B cell (primary cell): ENCODE results near the gene PTF1A. TPM values are rescaled to one million over a fixed set of nuclear protein-coding genes. Genes with fewer than 3 reads are reported as not detected.
"Not testable (repeated sequence)": the region's sequence is repeated elsewhere in the genome, so short reads cannot be mapped to it uniquely, and the experiment has no call there.

Source experiments
- ATAC-seq: fragments of 200-7000 bp; cut with Tn5 transposase; one replicate; pipeline ENCODE4 v1.10.0; 2021; ENCODE audit warnings: low read depth, mild to moderate bottlenecking, moderate number of reproducible peaks, moderate library complexity
- CTCF ChIA-PET: fragments of 350-600 bp; sonication (Branson Sonifier 250); formaldehyde crosslinking; loops from one replicate; lab custom pipeline; 2021; ENCODE audit warnings: antibody characterized with exemption, inconsistent platforms; lab: Charles Lee
- POLR2A ChIA-PET: fragments of 350-600 bp; sonication (Branson Sonifier 250); formaldehyde crosslinking; loops from one replicate; lab custom pipeline; 2021; ENCODE audit warnings: antibody characterized with exemption; lab: Charles Lee
- DNase-seq: peaks from one replicate; pipeline ENCODE4 v3.0.0; 2013
- H2AFZ ChIP-seq: 2 replicates; pipeline ENCODE4 v1.6.1; 2012; ENCODE audit warnings: mild to moderate bottlenecking, low read depth, low read length; ENCODE audit not compliant: insufficient read depth, poor library complexity, severe bottlenecking
- H3K27ac ChIP-seq, 2 donors: 1 replicate in 1 of 2; 2 replicates in 1 of 2; pipeline ENCODE4 v1.5.1; 2012 to 2013; ENCODE audit warnings: low read length in 2 of 2, mild to moderate bottlenecking in 2 of 2, moderate library complexity in 1 of 2
- H3K27me3 ChIP-seq, 4 experiments: fragments of 200-600 bp in 1 of 4; sonication (generic) in 1 of 4; replicated peaks in 1 of 4; 1 replicate in 2 of 4; 2 replicates in 2 of 4; pipeline versions ENCODE4 v1.6.1 to v1.7.0; 2013 to 2016; ENCODE audit warnings: low read length in 3 of 4, mild to moderate bottlenecking in 2 of 4, mixed read lengths in 1 of 4, moderate library complexity in 1 of 4; ENCODE audit not compliant: insufficient read depth in 4 of 4, control insufficient read depth in 3 of 4; ENCODE audit errors: control extremely low read depth in 1 of 4
- H3K36me3 ChIP-seq, 2 experiments: replicated peaks in 1 of 2; 1 replicate in 1 of 2; 2 replicates in 1 of 2; pipeline versions ENCODE4 v1.6.1 to v1.7.1; 2013; ENCODE audit warnings: low read length in 1 of 2; ENCODE audit not compliant: insufficient read depth in 2 of 2, control insufficient read depth in 1 of 2; ENCODE audit errors: control extremely low read depth in 1 of 2, extremely low read depth in 1 of 2
- H3K4me1 ChIP-seq, 2 donors: fragments of 200-600 bp in 1 of 2; sonication (generic) in 1 of 2; 1 replicate in 1 of 2; 2 replicates in 1 of 2; pipeline versions ENCODE4 v1.5.1 to v1.6.1; 2013 to 2017; ENCODE audit warnings: low read length in 2 of 2; ENCODE audit not compliant: control insufficient read depth in 2 of 2, insufficient read depth in 2 of 2
- H3K4me2 ChIP-seq: replicated peaks from 2 replicates; pipeline ENCODE3; 2012; ENCODE audit warnings: mild to moderate bottlenecking, low read depth, low read length; ENCODE audit not compliant: poor library complexity, severe bottlenecking
- H3K4me3 ChIP-seq, 5 experiments: fragments of 200-600 bp in 1 of 5; sonication (generic) in 1 of 5; 1 replicate in 3 of 5; 2 replicates in 2 of 5; pipeline versions ENCODE4 v1.5.1 to v1.7.0; 2011 to 2016; ENCODE audit warnings: low read length in 4 of 5, mild to moderate bottlenecking in 4 of 5, low read depth in 2 of 5, control low read depth in 1 of 5, moderate library complexity in 1 of 5; ENCODE audit not compliant: insufficient read depth in 1 of 5; ENCODE audit errors: control extremely low read depth in 1 of 5, extremely low read depth in 1 of 5
- H3K79me2 ChIP-seq: fragments of 200-600 bp; sonication (generic); one replicate; pipeline ENCODE4 v1.6.0; 2016; ENCODE audit warnings: low read length; ENCODE audit not compliant: control insufficient read depth, insufficient read depth
- H3K9ac ChIP-seq: fragments of 200-600 bp; sonication (generic); 2 replicates; pipeline ENCODE4 v1.6.1; 2017; ENCODE audit warnings: mild to moderate bottlenecking, low read length, moderate library complexity
- H3K9me3 ChIP-seq, 3 donors: one replicate each; pipeline versions ENCODE4 v1.6.1 to v1.7.1; 2013; ENCODE audit warnings: low read length in 2 of 3; ENCODE audit not compliant: control insufficient read depth in 2 of 3, insufficient read depth in 1 of 3; ENCODE audit errors: control extremely low read depth in 1 of 3
- H4K20me1 ChIP-seq: 2 replicates; pipeline ENCODE4 v1.6.0; 2012; ENCODE audit warnings: mild to moderate bottlenecking, low read length; ENCODE audit not compliant: insufficient read depth, control insufficient read depth, poor library complexity, severe bottlenecking
- H3K27ac Mint-ChIP-seq: one replicate; pipeline ENCODE4 v1.8.0; 2021; ENCODE audit warnings: mixed read lengths
- H3K27me3 Mint-ChIP-seq: one replicate; pipeline ENCODE4 v1.8.0; 2021; ENCODE audit warnings: mixed read lengths
- H3K4me1 Mint-ChIP-seq: one replicate; pipeline ENCODE4 v1.8.0; 2021; ENCODE audit warnings: mixed read lengths
- H3K4me3 Mint-ChIP-seq: one replicate; pipeline ENCODE4 v1.8.0; 2021; ENCODE audit warnings: mixed read lengths
- H3K9me3 Mint-ChIP-seq: one replicate; pipeline ENCODE4 v1.8.0; 2022; ENCODE audit warnings: mixed read lengths; ENCODE audit not compliant: insufficient read depth
- EZH2 ChIP-seq: IDR thresholded peaks from 2 replicates; pipeline ENCODE4 v1.6.1; 2012; ENCODE audit warnings: borderline replicate concordance, low read depth, mild to moderate bottlenecking, moderate library complexity, low read length; ENCODE audit not compliant: insufficient read depth, poor library complexity, severe bottlenecking
- WGBS: methylation state at CpG from one replicate; pipeline ENCODE4 v1.1.5; 2013; ENCODE audit warnings: missing lambda C conversion rate; ENCODE audit not compliant: insufficient coverage; 5-methylcytosine and 5-hydroxymethylcytosine counted together
- intact Hi-C: fragments of 100-400 bp; cut with micrococcal nuclease; formaldehyde crosslinking; loops from one replicate; pipeline ENCODE4 v1.10.0; 2022
- polyA plus RNA-seq: library from polyadenylated mRNA; depleted of rRNA; stranded (reverse); fragments of >200 nt; gene quantifications from 2 replicates; pipeline ENCODE4 v1.2.3, GENCODE V29; 2012
- small RNA-seq: library from RNA; depleted of rRNA; stranded (forward); fragments of <200 nt; gene quantifications from one replicate; pipeline ENCODE3, GENCODE V24; 2012; ENCODE audit warnings: low replicate concordance, low read depth; ENCODE audit not compliant: insufficient read length
- total RNA-seq, 2 donors: library from RNA; stranded (reverse); fragments of 120-200 nt in 1 of 2; gene quantifications; 1 replicate in 1 of 2; 2 replicates in 1 of 2; pipeline versions ENCODE4 v1.2.3 to v1.2.4, GENCODE V29; 2013 to 2022
- TF ChIP-seq, protein P1 (sequence below): fragments of 200-600 bp; IDR thresholded peaks from one replicate; pipeline ENCODE4 v1.8.0; 2022; ENCODE audit warnings: antibody characterized with exemption, mild to moderate bottlenecking

PTF1A gene
- total and polyA plus RNA-seq, 2 donors (not counting 1 experiment from before 2014, with no cell fraction given), result not detected

DNA sequence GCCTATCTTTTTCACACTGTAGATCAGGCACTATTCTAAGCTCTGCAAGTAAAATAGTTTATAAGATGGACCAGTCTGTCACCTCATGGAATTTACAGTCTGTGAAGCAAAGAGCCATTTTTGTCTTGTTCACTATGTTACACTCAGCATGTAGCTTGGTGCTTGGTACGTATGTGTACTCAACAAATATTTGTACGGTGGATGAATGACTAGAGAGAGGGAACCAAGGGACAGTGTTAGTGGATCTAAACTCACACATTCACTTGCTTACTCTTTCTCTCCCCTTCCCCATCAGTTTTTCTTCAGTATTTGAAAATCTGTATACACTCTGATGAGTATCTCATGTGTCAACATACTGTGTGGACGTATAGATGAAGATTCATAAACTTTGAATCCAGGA, 45.9 kb downstream of the PTF1A start:
- no peak for ATAC-seq
- Histone ChIP-seq H3K4me3 (no peak overlapping the region), H3K27ac (no peak overlapping the region), H3K27me3 (no peaks in the 10 kb centered on the region), H3K4me1 (no peaks in the 10 kb centered on the region), H3K36me3 (no peaks in the 10 kb centered on the region), H3K9ac (no peak overlapping the region), H3K9me3 (peaks cover 0 to 6% (median 0%) of the 10 kb centered on the region in 3 donors), H3K79me2 (no peaks in the 10 kb centered on the region), H2AFZ (no peak overlapping the region), H4K20me1 (no peaks in the 10 kb centered on the region), H3K4me2 (no peak overlapping the region)
- H3K27me3 Mint-ChIP-seq, result peaks cover 4% of the 10 kb centered on the region
- no peak overlapping the region for H3K4me3 Mint-ChIP-seq
- H3K9me3 Mint-ChIP-seq, result peaks cover 2% of the 10 kb centered on the region
- intact Hi-C loops, result no loop called here
- ChIA-PET POLR2A (no interaction called here), CTCF (no interaction called here)
- WGBS, result 78% methylated on average over 1 of the region's 3 CpGs
- no peak overlapping the region for H3K27ac Mint-ChIP-seq
- DNase-seq, result no peak
- no peaks in the 10 kb centered on the region for H3K4me1 Mint-ChIP-seq
- TF ChIP-seq, protein P1, sequence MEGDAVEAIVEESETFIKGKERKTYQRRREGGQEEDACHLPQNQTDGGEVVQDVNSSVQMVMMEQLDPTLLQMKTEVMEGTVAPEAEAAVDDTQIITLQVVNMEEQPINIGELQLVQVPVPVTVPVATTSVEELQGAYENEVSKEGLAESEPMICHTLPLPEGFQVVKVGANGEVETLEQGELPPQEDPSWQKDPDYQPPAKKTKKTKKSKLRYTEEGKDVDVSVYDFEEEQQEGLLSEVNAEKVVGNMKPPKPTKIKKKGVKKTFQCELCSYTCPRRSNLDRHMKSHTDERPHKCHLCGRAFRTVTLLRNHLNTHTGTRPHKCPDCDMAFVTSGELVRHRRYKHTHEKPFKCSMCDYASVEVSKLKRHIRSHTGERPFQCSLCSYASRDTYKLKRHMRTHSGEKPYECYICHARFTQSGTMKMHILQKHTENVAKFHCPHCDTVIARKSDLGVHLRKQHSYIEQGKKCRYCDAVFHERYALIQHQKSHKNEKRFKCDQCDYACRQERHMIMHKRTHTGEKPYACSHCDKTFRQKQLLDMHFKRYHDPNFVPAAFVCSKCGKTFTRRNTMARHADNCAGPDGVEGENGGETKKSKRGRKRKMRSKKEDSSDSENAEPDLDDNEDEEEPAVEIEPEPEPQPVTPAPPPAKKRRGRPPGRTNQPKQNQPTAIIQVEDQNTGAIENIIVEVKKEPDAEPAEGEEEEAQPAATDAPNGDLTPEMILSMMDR, result no peak
- no peak for TF ChIP-seq EZH2

DNA sequence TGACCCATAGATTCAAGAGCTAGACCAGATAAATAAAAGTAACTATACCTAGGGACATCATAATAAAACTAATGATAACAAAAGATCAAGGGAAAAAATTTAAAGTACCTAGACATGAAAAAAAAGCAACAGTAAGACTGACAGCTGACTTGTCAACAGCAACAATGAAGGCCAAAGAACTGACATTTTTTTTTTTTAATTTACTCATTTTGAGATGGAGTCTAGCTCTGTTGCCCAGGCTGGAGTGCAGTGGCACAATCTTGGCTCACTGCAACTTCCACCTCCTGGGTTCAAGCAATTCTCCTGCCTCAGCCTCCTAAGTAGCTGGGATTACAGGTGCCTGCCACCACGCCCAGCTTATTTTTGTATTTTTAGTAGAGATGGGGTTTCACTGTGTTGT, 49.7 kb downstream of the PTF1A start:
- H3K4me1 Mint-ChIP-seq, H3K27me3 Mint-ChIP-seq, H3K9me3 Mint-ChIP-seq, H3K27me3 ChIP-seq, CTCF ChIA-PET, H3K4me3 Mint-ChIP-seq, H3K4me3 ChIP-seq, H3K79me2 ChIP-seq, DNase-seq, intact Hi-C loops, POLR2A ChIA-PET, H3K36me3 ChIP-seq, ATAC-seq, H4K20me1 ChIP-seq, H3K4me2 ChIP-seq, H3K9me3 ChIP-seq, H3K27ac Mint-ChIP-seq, H3K9ac ChIP-seq, H3K4me1 ChIP-seq, H2AFZ ChIP-seq, H3K27ac ChIP-seq: not testable (repeated sequence)
- no CpG with 5 or more reads among the region's 1 CpG for WGBS

Small RNA genes within 50 kb of the gene (small RNA-seq; reads per million reads assigned to genes)
- not detected for gene RF00561

Other genes with a start within 250 kb of the PTF1A start
- 3.0 and 3.5 TPM in 2 replicates for gene MSRB2, start 96.7 kb upstream of the PTF1A start, total RNA-seq
- gene MSRB2, start 96.7 kb upstream of the PTF1A start, polyA plus RNA-seq, result 1.5 and 2.0 TPM in 2 replicates
- not detected in 2 replicates for gene C10orf67, start 152.5 kb downstream of the PTF1A start, total RNA-seq
- 0.06 TPM in 1 of 2 replicates, not detected in the other for gene C10orf67, start 152.5 kb downstream of the PTF1A start, polyA plus RNA-seq
- gene OTUD1, start 246.8 kb downstream of the PTF1A start, total RNA-seq, result 66.3 and 69.0 TPM in 2 replicates
- 92.8 and 94.2 TPM in 2 replicates for gene OTUD1, start 246.8 kb downstream of the PTF1A start, polyA plus RNA-seq